Measurements from ENCODE around the gene IQGAP3.
"Not testable (repeated sequence)": the region's sequence is repeated elsewhere in the genome, so short reads cannot be mapped to it uniquely, and the experiment has no call there.

The IQGAP3 gene

DNA sequence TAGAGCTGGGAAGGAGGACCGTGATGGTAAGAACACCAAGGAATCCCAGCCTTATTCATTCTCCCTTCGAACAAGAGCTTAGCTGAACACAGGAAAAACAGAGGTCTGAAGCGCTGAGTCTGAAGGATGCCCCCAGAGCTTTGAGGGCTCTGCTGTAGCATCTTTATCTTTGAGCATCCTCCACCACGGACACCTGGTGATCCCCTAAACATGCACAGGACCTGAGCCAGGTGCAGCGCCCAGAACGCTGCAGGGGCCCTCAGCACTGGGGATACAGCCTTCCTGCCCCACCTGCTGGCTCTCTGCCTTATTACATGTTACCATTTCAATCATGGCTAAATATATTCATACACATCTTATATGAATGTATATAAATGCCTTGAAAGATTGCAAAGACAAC lies 36.6 kb upstream of the IQGAP3 start:
- Histone ChIP-seq H2BK120ac (ENCODE audit: insufficient read depth, low read length, poor library complexity) (no peak overlapping the region), H2AK5ac (ENCODE audit: low read length) (no peak overlapping the region), H2BK12ac (ENCODE audit: low read length) (no peak overlapping the region), H3K4ac (ENCODE audit: low read depth, low read length) (no peak overlapping the region), H4K8ac (ENCODE audit: low read depth, low read length) (no peak overlapping the region), H3K36me3 (ENCODE audit: control insufficient read depth in 1 of 2, insufficient read depth in 2 of 2, low read length in 2 of 2) (no peaks in the 10 kb centered on the region), H4K91ac (ENCODE audit: low read depth, low read length) (no peak overlapping the region), H3K79me2 (ENCODE audit: control insufficient read depth, insufficient read depth, low read length, poor library complexity) (no peaks in the 10 kb centered on the region), H3K4me1 (ENCODE audit: control insufficient read depth in 1 of 2, insufficient read depth in 2 of 2, low read length in 2 of 2) (no peaks in the 10 kb centered on the region), H3K27me3 (ENCODE audit: insufficient read depth, low read length) (no peaks in the 10 kb centered on the region), H2BK5ac (ENCODE audit: low read depth, low read length, poor library complexity) (no peak overlapping the region), H3K4me2 (ENCODE audit: low read length) (no peak overlapping the region), H4K12ac (ENCODE audit: low read depth, low read length) (no peak overlapping the region), H3K27ac (ENCODE audit: low read depth, low read length) (no peak overlapping the region), H3K79me1 (ENCODE audit: low read length) (no peaks in the 10 kb centered on the region), H3K4me3 (ENCODE audit: low read depth, low read length) (no peak overlapping the region), H3K23ac (ENCODE audit: low read length) (no peak overlapping the region), H3K14ac (ENCODE audit: low read length) (no peak overlapping the region), H3K18ac (ENCODE audit: low read length) (no peak overlapping the region), H3K9me3 (ENCODE audit: insufficient read depth, low read depth, low read length) (peaks cover 2% of the 10 kb centered on the region), H3K9ac (ENCODE audit: low read length) (no peak overlapping the region), H2AFZ (ENCODE audit: insufficient read depth, low read length, poor library complexity) (no peak overlapping the region)
- peak; percentile 48 to 61 for DNase-seq
- no CpG with 5 or more reads among the region's 6 CpGs for WGBS (ENCODE audit: extremely low coverage, insufficient coverage, insufficient read length)

DNA sequence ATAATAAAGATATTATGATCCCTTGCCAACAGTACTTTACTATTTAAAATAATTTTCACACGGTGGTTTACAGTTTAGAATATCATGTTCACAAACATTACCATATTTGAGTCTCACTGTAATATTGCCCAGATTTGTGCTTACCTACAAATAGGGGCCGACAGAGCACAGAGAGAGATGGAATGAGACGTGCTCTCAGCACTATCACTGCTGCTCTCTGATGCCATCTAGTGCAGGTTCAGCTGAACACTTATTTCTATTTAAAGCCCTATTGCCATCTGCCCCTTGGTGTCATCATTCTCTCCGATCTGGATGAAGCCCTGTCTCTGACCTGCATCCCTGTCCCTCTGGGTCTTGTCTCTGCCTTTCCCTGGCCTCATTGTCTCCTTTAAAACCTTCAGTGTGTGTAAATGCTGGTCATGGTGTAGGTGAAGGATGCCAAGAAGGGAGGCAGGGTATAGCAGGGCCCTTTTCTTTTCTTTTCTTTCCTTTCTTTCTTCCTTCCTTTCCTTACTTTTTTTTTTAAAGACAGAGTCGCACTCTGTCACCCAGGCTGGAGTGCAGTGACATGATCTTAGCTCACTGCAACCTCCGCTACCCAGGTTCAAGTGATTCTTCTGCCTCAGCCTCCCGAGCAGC lies 35.8 kb upstream of the IQGAP3 start:
- Histone ChIP-seq H2BK12ac (ENCODE audit: low read length) (no peak overlapping the region), H3K4me2 (ENCODE audit: low read length) (no peak overlapping the region), H3K14ac (ENCODE audit: low read length) (no peak overlapping the region), H3K27ac (ENCODE audit: low read depth, low read length) (no peak overlapping the region), H2AFZ (ENCODE audit: insufficient read depth, low read length, poor library complexity) (no peak overlapping the region), H3K79me1 (ENCODE audit: low read length) (no peaks in the 10 kb centered on the region), H3K4me1 (ENCODE audit: control insufficient read depth in 1 of 2, insufficient read depth in 2 of 2, low read length in 2 of 2) (no peaks in the 10 kb centered on the region), H2AK5ac (ENCODE audit: low read length) (no peak overlapping the region), H3K36me3 (ENCODE audit: control insufficient read depth in 1 of 2, insufficient read depth in 2 of 2, low read length in 2 of 2) (no peaks in the 10 kb centered on the region), H2BK120ac (ENCODE audit: insufficient read depth, low read length, poor library complexity) (no peak overlapping the region), H3K18ac (ENCODE audit: low read length) (no peak overlapping the region), H3K79me2 (ENCODE audit: control insufficient read depth, insufficient read depth, low read length, poor library complexity) (no peaks in the 10 kb centered on the region), H4K8ac (ENCODE audit: low read depth, low read length) (no peak overlapping the region), H3K4ac (ENCODE audit: low read depth, low read length) (no peak overlapping the region), H4K91ac (ENCODE audit: low read depth, low read length) (no peak overlapping the region), H3K23ac (ENCODE audit: low read length) (no peak overlapping the region), H4K12ac (ENCODE audit: low read depth, low read length) (no peak overlapping the region), H3K9me3 (ENCODE audit: insufficient read depth, low read depth, low read length) (peaks cover 2% of the 10 kb centered on the region), H2BK5ac (ENCODE audit: low read depth, low read length, poor library complexity) (no peak overlapping the region), H3K9ac (ENCODE audit: low read length) (no peak overlapping the region), H3K4me3 (ENCODE audit: low read depth, low read length) (no peak overlapping the region), H3K27me3 (ENCODE audit: insufficient read depth, low read length) (no peaks in the 10 kb centered on the region)
- DNase-seq = peak; percentile 79 to 88
- WGBS (ENCODE audit: extremely low coverage, insufficient coverage, insufficient read length) = no CpG with 5 or more reads among the region's 7 CpGs

DNA sequence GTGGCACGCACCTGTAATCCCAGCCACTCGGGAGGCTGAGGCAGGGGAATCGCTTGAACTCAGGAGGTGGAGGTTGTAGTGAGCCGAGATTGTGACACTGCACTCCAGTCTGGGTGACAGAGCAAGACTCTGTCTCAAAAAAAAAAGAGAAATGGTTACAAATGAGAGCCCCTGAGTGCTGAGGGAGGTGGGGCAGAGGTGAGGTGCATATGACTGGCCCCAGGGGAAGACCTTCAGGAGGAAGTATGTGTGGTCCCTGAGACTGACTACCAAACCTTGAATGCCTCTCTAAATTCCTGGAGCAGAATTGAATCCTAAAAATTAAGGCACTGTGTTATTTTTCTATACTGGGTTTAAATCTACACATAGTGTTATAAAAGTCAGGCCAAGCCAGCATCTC lies 35.0 kb upstream of the IQGAP3 start:
- H4K12ac ChIP-seq (ENCODE audit: low read depth, low read length); H3K36me3 ChIP-seq (ENCODE audit: control insufficient read depth in 1 of 2, insufficient read depth in 2 of 2, low read length in 2 of 2); H2BK12ac ChIP-seq (ENCODE audit: low read length); H3K23ac ChIP-seq (ENCODE audit: low read length); H3K9ac ChIP-seq (ENCODE audit: low read length); H4K8ac ChIP-seq (ENCODE audit: low read depth, low read length); H2BK120ac ChIP-seq (ENCODE audit: insufficient read depth, low read length, poor library complexity); H2AK5ac ChIP-seq (ENCODE audit: low read length); H3K79me1 ChIP-seq (ENCODE audit: low read length); H3K4me1 ChIP-seq (ENCODE audit: control insufficient read depth in 1 of 2, insufficient read depth in 2 of 2, low read length in 2 of 2); H4K91ac ChIP-seq (ENCODE audit: low read depth, low read length); H3K79me2 ChIP-seq (ENCODE audit: control insufficient read depth, insufficient read depth, low read length, poor library complexity); H2BK5ac ChIP-seq (ENCODE audit: low read depth, low read length, poor library complexity); H3K14ac ChIP-seq (ENCODE audit: low read length); DNase-seq; H3K27me3 ChIP-seq (ENCODE audit: insufficient read depth, low read length); H3K4me2 ChIP-seq (ENCODE audit: low read length); H3K18ac ChIP-seq (ENCODE audit: low read length); H3K9me3 ChIP-seq (ENCODE audit: insufficient read depth, low read depth, low read length); H3K4me3 ChIP-seq (ENCODE audit: low read depth, low read length); H3K4ac ChIP-seq (ENCODE audit: low read depth, low read length); H2AFZ ChIP-seq (ENCODE audit: insufficient read depth, low read length, poor library complexity); H3K27ac ChIP-seq (ENCODE audit: low read depth, low read length): not testable (repeated sequence)
- no CpG with 5 or more reads among the region's 4 CpGs for WGBS (ENCODE audit: extremely low coverage, insufficient coverage, insufficient read length)

DNA sequence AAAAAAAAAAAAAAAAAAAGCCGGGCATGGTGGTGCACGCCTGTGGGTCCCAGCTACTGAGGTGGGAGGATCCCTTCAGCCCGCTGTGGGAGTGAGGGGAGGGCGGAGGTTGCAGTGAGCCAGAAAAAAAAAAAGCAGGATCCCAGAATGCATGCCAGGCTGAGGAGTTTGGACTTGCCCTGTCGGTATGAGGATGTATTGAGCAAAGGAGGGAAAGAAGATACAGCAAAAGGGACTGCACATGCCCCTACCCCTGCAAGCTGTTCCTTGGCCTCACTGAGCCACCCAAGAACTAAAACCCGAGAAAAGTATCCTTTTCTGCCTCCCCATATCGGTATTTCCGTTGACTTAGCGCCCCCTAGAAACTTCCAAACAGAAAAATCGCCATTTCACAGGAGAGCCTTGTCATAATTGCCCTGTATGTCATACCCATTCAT lies 30.2 kb upstream of the IQGAP3 start:
- Histone ChIP-seq H3K4me1 (ENCODE audit: control insufficient read depth in 1 of 2, insufficient read depth in 2 of 2, low read length in 2 of 2) (peaks cover 6 to 10% of the 10 kb centered on the region in 2 experiments), H2AK5ac (ENCODE audit: low read length) (no peak overlapping the region), H3K14ac (ENCODE audit: low read length) (no peak overlapping the region), H3K36me3 (ENCODE audit: control insufficient read depth in 1 of 2, insufficient read depth in 2 of 2, low read length in 2 of 2) (peaks cover 8% of the 10 kb centered on the region in 2 experiments), H2AFZ (ENCODE audit: insufficient read depth, low read length, poor library complexity) (no peak overlapping the region), H4K8ac (ENCODE audit: low read depth, low read length) (peak overlapping the region; percentile 54), H2BK12ac (ENCODE audit: low read length) (no peak overlapping the region), H3K79me1 (ENCODE audit: low read length) (peaks cover 7% of the 10 kb centered on the region), H4K12ac (ENCODE audit: low read depth, low read length) (no peak overlapping the region), H3K27me3 (ENCODE audit: insufficient read depth, low read length) (no peaks in the 10 kb centered on the region), H3K4me3 (ENCODE audit: low read depth, low read length) (no peak overlapping the region), H3K27ac (ENCODE audit: low read depth, low read length) (no peak overlapping the region), H2BK5ac (ENCODE audit: low read depth, low read length, poor library complexity) (no peak overlapping the region), H3K23ac (ENCODE audit: low read length) (no peak overlapping the region), H2BK120ac (ENCODE audit: insufficient read depth, low read length, poor library complexity) (no peak overlapping the region), H3K79me2 (ENCODE audit: control insufficient read depth, insufficient read depth, low read length, poor library complexity) (peaks cover 3% of the 10 kb centered on the region), H4K91ac (ENCODE audit: low read depth, low read length) (no peak overlapping the region), H3K4me2 (ENCODE audit: low read length) (no peak overlapping the region), H3K9ac (ENCODE audit: low read length) (no peak overlapping the region), H3K18ac (ENCODE audit: low read length) (no peak overlapping the region), H3K9me3 (ENCODE audit: insufficient read depth, low read depth, low read length) (peaks cover 2% of the 10 kb centered on the region), H3K4ac (ENCODE audit: low read depth, low read length) (no peak overlapping the region)
- DNase-seq = no peak
- no CpG with 5 or more reads among the region's 10 CpGs for WGBS (ENCODE audit: extremely low coverage, insufficient coverage, insufficient read length)
